A549 (cell line): ENCODE measurements around the gene GPR108.

Source experiments
- CHD4 ChIP-seq: fragments of 200-600 bp; sonication (generic); IDR thresholded peaks from 2 replicates; pipeline ENCODE4 v1.6.1; 2016; ENCODE audit warnings: antibody characterized with exemption, mild to moderate bottlenecking, borderline replicate concordance
- CTCF ChIP-seq: fragments of >200 bp; sonication (Bioruptor Twin); formaldehyde crosslinking; IDR thresholded peaks from 3 replicates; pipeline ENCODE4 v1.5.1; 2016
- HOXA7 ChIP-seq: fragments of 250-450 bp; sonication (Bioruptor Pico); IDR thresholded peaks from 2 replicates; pipeline ENCODE4 v1.5.0; 2020; ENCODE audit warnings: mild to moderate bottlenecking, moderate library complexity
- POLR2A ChIP-seq: IDR thresholded peaks from 2 replicates; pipeline ENCODE4 v1.6.1; 2012; ENCODE audit warnings: mild to moderate bottlenecking, low read length
- POLR2AphosphoS2 ChIP-seq: conservative IDR thresholded peaks from 2 replicates; pipeline ENCODE4 v1.6.1; 2012; ENCODE audit warnings: low read length, improper control_type of control experiment, inconsistent platforms
- RNF2 ChIP-seq: fragments of 200-600 bp; sonication (generic); IDR thresholded peaks from 2 replicates; pipeline ENCODE4 v1.6.1; 2016; ENCODE audit warnings: low read depth, mild to moderate bottlenecking, antibody characterized with exemption, moderate library complexity, borderline replicate concordance

- no peak for TF ChIP-seq CTCF
- no peak for TF ChIP-seq POLR2A
- no peak for TF ChIP-seq CHD4
- no peak for TF ChIP-seq POLR2AphosphoS2
- no peak for TF ChIP-seq RNF2
- no peak for TF ChIP-seq HOXA7 (CRISPR knock-in tag)
Measured at GRCh38 chr19:6740589-6741343, 3.4 kb upstream of the GPR108 start.
